ENCODE results near the gene ACTRT2.

- no peak for TF ChIP-seq SUZ12 (IDR thresholded peaks at IDR 0.05; ENCODE audit: extremely low read depth, insufficient read depth, insufficient read length)
- no peak for TF ChIP-seq ZNF274 (IDR thresholded peaks at IDR 0.05; ENCODE audit: low read depth, low read length)
These were observed 49.7 kb upstream of the ACTRT2 start for GRCh38 chr1:2971609-2972008.

Data from NT2/D1 (cell line).